ENCODE measurements around the gene FARP1.

Gene FARP1, protein sequence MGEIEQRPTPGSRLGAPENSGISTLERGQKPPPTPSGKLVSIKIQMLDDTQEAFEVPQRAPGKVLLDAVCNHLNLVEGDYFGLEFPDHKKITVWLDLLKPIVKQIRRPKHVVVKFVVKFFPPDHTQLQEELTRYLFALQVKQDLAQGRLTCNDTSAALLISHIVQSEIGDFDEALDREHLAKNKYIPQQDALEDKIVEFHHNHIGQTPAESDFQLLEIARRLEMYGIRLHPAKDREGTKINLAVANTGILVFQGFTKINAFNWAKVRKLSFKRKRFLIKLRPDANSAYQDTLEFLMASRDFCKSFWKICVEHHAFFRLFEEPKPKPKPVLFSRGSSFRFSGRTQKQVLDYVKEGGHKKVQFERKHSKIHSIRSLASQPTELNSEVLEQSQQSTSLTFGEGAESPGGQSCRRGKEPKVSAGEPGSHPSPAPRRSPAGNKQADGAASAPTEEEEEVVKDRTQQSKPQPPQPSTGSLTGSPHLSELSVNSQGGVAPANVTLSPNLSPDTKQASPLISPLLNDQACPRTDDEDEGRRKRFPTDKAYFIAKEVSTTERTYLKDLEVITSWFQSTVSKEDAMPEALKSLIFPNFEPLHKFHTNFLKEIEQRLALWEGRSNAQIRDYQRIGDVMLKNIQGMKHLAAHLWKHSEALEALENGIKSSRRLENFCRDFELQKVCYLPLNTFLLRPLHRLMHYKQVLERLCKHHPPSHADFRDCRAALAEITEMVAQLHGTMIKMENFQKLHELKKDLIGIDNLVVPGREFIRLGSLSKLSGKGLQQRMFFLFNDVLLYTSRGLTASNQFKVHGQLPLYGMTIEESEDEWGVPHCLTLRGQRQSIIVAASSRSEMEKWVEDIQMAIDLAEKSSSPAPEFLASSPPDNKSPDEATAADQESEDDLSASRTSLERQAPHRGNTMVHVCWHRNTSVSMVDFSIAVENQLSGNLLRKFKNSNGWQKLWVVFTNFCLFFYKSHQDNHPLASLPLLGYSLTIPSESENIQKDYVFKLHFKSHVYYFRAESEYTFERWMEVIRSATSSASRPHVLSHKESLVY

DNA sequence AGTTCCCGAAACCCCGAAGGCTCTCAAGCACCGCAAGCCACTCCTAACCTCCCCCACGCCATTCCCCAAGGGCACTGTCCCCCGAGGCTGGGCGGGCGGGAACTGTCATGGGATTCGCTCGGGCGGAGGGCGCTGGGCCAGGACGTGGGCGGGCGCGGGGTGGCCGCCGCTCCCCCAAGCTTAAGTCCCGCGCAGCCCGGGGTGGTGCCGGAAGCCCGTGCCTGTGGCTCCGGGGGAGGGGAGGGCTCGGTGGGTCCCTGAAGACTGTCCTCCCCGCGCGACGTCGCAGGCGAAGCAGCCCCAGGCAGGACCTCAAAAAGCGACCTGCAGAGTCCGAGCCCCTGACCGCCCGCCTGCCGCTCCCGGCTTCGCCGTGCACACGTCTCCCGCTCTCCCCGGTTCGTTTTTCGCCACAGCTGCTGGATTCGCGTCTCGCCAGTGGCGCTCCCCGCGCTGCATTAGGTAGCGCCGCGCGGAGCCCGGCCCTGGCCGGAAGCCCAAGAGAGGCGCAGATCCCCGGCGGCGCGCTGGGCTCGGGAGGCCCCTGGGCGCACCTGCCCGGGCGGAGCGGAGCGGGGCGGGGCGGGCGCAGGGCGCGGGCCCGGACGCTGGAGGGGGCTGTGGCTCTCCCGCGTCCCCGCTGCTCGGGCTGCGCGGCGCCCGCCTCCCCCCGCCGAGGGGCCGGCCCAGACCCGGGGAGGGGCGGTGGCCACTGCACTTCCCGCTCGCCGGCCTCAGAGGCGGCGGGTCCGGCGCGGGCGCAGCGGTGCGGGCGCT is at the start of gene FARP1:
FARP1 (plus strand) TSS at position 715 of the 777 bp plus-strand sequence. CDS start 70,149 bp downstream, outside the sequence.
- no peak for DNase-seq

DNA sequence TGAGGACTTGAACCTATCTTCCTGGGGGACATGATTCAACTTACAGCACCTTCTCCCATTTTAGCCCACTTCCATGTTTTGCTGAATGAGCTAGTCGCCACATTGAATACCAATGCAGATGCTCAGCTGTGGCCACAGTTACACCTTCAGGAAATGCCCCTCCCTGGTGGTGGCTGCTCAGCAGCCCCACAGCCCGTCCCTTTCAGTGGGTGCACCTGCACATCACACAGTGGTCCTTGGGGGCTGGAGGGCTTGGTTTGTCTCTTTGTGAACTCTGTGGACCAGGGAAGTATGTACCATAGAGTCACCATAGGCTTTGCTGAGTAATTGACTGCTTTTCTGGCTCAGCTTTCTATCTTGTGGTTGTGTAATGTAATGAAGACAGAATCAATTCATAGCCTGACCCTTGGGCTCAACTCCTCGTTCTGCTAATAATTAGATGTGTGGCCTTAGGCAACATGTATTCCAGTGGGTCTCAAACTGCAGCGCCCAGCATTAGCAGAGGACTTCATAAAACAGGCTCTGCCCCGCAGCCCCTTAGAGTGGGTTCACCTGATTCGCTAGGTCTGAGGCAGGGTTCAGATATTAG is 48.1 kb upstream of the FARP1 start:
- no peak for DNase-seq

DNA sequence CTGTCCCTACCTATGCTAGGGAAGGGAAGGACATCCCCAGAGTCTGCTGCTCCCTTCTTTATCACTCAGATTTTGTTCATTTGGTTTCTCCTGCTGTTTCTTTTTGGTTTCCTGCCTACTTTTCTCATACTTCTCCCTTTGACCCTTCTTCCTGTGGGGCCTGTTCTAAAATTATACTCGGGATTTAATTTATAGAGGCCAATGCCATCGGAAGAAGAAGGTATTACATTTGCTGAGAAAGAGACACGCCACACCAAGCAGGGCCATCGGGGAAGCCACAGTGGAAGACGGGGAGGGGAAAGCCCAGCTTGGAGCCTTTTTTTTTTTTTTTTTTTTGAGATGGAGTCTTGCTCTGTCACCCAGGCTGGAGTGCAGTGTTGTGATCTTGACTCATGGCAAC is 46.8 kb upstream of the FARP1 start:
- no peak for DNase-seq

DNA sequence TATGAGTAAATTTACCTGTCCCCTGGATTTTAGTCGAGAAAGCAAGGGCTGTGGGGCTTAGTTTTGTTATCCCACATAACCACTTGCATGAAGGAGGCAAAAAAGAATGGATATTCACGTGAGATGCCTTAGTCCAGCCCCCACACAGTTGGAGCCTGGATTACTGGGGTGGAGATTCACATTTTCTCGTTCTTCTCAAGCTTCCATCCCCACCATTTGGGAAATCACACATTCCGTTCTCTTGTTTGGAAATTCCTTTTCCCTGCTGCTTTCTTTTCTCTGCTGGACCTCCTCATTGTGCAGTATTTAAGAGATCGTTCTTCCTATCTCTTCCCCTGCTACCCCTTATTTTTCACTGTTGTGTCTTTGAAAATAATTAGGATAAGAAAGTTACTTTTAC is 45.1 kb upstream of the FARP1 start:
- DNase-seq, result no peak

DNA sequence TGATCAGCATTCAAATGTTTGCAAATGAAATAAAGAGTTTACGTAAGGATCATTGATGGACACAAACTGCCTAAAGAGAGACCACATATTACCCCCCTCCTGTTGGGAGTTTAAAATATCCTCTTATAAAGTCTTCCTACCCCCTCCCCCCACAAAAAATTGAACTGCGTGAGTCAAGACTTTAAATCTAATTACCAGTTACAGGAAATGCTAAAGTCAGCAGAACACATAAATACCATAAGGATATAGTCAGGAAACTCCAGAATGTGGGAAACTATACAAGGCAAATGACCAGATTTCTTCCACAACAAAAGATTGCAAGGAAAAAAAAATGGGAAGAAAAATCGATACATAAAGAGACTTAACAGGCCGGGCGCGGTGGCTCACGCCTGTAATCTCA is 44.4 kb upstream of the FARP1 start:
- no peak for DNase-seq

DNA sequence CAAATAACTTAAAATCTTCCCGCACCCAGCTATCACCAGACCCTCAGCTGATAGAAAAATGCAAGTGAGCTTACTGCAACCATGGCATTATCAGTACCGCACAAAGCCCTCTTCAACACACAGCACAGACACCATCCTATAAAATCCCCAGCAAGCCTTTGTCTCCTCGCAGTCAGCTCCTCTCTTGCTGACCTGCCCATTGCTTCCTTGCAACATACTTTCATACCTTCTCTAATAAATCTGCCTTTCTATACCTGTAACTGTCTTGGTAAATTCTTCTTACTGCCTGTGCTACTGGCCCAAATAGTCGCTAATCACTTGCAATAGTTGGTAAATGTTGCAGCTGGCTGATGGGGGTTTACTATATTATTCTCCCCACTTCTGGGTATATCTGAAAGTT is 43.3 kb upstream of the FARP1 start:
- DNase-seq, result no peak

DNA sequence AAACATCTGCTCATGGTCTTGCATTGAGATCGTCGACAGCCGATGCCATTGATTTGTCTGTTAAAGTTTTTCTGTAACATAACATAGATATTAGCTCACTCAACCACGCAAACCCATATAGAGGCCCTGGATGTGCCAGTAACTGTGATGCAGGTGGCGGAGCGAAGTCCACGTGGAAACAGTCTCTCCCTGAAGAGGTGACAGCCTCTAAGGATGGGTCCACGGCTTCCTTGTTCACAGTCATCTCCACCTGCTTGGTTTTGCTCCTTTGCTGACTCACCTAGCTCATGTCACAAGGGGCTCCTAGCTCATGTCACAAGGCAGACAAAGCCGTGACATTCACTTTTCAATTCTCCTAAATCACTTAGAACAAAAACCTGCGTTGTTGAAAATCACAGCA is 42.4 kb upstream of the FARP1 start:
- DNase-seq, result no peak

DNA sequence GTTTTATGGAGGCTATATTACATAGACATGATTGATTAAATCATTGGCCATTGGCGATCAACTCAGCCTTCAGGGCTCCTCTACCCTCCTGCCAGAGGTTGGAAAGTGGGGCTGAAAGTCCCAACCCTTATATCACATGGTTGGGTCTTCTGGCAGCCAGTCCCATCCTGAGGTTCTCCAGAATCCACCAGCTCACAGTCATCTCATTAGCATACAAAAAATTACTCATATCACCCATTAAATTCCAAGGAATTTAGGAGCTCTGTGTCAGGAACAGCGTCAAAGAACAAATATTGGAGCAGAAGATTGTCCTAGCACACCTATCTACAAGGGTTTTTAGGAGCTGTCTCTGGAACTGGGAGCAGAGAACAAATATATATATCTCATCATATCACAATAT is 39.4 kb upstream of the FARP1 start:
- no peak for DNase-seq

DNA sequence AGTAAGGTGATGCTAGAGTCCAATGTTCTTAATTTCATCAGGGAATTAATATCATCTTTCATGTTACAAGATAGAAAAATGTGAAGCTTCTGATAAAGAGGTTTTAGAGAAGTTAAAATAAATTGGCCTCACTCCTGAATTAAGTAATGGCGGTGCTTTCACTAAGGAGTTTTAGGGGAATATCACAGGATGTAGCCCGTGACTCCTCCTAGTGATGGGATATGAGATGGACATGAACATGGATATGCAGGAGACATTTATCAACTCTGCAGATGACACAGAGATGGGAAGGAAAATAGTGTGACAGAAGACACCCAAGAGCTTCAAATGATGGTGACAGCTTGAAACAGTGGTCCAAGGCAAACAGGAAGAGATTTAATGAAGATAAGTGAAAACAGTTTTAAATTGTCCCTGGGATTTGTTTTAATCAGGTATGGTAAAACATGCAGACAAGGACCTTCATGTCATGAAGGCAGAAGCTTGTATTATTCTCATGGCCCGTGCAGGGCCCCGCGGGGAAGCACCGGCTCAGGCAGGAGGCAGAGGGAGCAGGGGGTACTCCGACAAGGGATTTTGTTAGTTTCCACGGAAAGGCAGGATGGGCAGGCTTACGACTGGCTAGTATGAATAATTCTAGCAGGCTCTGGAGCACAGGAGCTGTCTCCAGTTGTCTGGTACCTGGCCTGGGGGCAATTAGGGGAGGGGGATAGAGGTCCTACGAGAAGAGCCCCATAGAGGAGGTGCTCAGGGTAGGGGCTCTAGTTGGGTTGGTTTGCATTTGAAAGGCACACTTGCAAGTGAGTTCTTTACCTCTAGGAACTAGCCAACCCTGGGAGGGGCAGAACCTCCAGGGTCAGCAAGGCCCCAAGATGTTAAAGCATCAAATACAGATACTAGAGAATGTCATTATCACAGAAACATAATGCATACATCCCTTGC is 38.7 kb upstream of the FARP1 start:
- DNase-seq, result no peak

DNA sequence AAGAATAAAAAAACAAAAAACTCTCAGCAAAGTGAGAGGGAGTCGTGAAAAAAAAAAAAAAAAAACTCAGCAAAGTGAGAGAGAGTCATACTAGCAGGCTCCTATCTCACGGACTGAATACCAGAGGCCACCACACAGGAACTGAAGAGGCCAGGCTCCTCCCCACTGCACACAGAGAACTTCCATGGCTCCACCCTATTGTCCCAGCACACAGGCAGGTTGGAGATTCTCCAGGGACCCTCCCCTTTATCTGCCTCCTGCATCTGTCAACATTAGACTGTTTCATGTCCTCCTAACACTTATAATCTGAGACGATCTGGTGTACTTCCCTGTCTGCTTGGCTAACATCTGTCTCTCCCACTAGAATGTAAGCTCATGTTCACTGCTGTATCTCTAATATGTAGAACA is 37.0 kb upstream of the FARP1 start:
- DNase-seq, result no peak

DNA sequence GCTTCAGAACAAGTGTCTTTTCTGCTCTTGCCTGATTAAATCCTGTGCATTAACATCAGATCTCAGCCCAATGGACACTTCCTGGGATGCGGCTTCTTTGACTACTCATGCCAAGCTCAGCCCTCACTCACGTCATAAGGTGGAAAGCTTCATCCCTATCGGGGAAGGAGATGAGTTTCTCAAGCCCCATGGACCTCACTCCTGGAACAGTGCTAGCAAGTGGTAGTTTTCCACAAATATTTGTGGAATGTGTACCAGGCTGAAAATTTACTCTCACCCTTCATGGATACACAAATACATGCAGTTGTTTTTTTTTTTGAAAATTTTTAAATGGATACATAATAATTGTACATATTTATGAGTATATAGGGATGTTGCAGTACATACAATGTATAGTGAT is 34.6 kb upstream of the FARP1 start:
- no peak for DNase-seq

DNA sequence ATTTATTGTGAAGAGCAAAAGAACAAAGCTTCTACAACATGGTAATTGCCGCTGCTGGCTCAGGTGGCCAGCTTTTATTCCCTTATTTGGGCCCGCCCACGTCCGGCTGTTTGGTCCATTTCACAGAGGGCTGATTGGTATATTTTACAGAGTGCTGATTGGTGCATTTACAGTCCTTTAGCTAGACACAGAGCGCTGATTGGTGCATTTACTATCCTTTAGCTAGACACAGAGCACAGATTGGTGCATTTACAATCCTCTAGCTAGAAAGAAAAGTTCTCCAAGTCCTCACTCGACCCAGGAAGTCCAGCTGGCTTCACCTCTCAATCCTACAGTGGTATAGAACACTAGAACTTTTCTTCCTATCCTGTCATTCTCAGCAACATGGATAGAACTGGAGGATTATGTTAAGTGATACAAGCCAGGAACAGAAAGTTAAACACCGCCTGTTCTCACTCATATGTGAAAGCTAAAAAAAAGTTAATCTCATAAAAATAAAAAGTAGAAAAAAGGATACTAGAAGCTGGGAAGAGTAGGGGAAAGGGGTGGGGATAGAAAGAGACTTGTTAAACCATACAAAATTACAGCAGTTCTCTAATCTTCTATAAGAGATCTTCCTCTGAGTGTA is 33.6 kb upstream of the FARP1 start:
- DNase-seq, result no peak

DNA sequence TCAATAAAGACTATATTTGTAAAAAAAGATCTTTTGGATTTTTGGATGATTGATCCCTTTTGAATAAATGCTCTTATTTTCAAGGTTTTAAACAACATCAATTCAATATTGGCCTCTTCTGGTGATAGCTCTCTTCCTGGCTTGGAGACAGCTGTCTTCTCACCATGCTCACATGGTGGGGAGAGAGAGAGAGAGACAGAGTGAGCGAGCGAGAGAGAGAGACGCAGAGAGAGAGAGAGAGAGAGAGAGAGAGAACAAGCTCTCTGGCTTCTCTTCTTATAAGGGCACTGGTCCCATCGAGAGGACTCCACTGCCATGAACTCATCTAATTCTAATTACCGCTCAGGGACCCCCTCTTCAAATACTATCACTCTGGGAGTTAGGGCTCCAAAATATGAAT is 32.1 kb upstream of the FARP1 start:
- DNase-seq, result no peak

DNA sequence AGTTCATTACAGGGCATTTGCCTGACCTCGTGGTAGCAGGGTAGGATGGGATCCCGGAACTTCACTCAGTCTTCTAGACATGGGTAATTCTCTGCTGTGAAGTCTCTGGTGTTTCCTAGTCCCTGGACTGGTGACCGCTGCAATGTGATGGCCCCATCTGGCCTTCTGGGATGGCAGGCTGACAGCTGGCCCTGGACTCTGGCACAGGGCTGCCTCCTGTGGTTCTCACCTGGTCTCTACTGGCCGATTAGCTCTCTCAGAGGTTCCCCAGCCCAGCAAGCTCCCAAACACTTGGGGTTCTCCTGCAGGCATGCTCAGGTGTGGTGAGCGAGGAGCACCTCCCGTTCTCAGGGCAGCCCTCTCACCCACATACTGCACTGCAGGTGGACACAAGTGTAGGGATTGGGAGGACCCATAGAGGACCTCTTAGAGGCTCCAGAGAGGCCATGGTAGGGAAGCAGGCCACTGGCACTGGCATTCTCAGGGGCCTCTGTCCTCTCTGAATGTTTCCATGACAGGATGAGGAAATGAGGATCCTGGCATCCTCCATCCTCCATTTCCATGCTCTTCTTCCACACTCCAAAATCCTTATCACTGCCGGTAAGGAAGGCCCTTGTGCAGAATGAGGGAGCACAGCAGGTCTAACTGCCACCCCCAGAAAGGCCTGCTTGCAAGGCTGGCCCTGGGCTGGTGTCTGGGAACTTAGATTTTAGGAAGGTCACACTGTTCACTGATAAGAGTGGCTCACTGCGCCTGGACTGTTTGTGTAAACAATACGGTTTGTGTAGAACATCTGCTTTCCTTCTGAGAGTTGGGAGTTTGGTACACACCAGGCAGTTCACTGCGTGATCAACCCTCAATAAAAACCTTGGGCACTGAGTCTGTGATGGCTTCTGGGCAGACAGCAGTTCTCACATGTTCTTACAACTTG is 31.5 kb upstream of the FARP1 start:
- no peak for DNase-seq

DNA sequence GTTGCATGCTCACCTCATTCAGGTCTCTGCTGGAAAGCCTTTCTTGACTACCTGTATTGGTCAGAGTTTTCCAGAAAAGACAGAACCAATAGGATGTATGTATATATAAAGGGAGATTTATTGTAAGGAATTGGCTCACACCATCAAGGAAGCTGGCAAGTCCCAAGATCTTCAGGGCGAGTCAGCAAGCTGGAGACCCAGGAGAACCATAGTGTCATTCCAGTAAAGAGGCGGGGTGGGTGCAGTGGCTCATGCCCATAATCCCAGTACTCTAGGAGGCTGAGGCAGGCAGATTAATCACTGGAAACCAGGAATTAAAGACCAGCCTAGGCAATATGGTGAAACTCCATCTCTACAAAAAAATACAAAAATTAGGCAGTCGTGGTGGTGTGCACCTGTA is 30.4 kb upstream of the FARP1 start:
- no peak for DNase-seq

DNA sequence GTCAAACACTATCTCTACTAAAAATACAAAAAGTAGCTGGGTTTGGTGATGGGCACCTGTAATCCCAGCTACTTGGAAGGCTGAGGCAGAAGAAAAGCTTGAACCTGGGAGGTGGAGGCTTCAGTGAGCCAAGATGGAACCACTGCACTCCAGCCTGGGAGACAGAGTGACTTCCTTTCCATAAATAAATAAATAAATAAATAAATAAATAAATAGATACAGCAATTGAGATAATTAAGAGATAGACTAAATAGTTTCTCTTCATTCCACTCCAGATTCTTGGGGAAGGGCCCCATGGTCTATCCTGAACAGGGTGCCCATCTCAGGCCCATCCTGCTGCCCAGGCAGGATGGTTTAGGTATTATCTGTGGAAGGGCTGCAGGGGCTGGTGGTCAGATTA is 24.0 kb upstream of the FARP1 start:
- no peak for DNase-seq

DNA sequence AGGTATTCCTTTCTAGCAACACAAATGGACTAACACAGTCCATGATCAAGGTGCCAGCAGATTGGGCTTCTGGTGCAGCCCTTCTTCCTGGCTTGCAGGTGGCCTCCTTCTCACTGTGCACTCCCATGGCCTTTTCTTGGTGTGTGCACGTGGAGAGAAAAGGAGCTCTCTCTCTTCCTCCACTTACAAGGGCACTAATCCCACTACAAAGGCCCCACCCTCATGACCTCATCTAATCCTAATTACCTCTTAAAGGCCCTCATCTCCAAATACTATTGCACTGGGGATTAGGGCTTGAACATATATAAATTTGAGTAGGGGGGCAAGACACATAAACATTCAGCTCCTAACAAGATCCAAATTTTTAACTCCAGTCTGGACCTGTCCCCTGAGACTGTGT is 19.7 kb upstream of the FARP1 start:
- DNase-seq, result no peak

DNA sequence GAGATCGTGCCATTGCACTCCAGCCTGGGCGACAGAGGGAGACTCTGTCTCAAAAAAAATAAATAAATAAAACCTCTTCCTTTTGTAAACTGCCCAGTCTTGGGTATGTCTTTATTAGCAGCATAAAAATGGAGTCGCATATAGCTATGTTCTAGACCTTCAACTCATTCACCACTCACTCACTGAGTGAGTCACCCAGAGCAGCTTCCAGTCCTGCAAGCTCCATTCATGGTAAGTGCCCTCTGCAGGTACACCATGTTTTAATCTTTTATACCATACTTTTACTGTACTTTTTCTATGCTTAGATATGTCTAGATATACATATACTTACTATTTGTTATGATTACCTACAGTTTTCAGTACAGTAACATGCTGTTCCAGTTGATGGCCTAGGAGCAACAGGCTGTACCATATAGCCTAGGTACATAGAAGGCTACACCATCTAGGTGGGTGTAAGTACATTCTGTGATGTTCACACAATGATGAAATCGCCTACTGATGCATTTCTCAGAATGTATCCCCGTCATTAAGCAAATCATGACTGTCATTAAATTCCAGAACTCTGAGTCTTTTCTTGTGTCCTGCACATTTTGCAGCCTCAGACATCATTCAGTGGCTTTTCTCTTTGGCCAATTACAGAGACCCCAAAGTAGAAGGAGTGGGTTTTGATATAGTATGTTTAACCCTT is 13.7 kb upstream of the FARP1 start:
- no peak for DNase-seq

DNA sequence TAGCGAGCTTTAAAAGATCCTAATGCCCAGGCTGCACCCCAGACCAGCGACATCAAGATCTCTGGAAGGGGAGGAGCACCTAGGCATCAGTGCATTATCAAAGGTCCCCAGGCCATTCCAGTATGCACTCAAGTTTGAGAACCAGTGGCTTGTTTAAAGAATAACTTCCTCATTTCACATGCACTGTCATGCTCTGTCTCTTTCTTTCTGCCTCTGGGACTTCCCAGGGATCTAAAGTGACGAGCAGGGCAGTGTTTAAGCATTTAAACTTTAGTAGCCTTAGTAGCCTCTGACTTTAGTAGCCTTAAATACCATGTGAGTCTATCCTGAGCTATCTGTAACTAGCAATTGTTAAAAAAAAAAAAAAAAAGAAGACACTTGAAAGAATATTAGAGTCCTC is 8.9 kb upstream of the FARP1 start:
- DNase-seq, result no peak
